GM12878 (cell line): ENCODE results near the gene N4BP2. TPM values are rescaled to one million over a fixed set of nuclear protein-coding genes. Genes with fewer than 3 reads are reported as not detected.
A peak's percentile ranks its signal among the peaks of the same experiment; 100 is the strongest.

ENCODE experiments used
- CREM ChIP-seq: IDR thresholded peaks from 2 replicates; pipeline ENCODE4 v1.6.1; 2014; ENCODE audit warnings: antibody characterized with exemption, low read depth
- CUX1 ChIP-seq: IDR thresholded peaks from 2 replicates; pipeline ENCODE4 v1.6.1; 2012; ENCODE audit warnings: improper control_type of control experiment, low read depth, low read length; ENCODE audit not compliant: insufficient replicate concordance
- IRF3 ChIP-seq: fragments of 450-650 bp; IDR thresholded peaks from 2 replicates; pipeline ENCODE4 v1.6.1; 2014; ENCODE audit warnings: mild to moderate bottlenecking
- JUNB ChIP-seq: IDR thresholded peaks from 2 replicates; pipeline ENCODE4 v1.6.1; 2016; ENCODE audit warnings: antibody characterized with exemption, mild to moderate bottlenecking
- NFIC ChIP-seq: IDR thresholded peaks from 2 replicates; pipeline ENCODE4 v1.6.1; 2012; ENCODE audit warnings: low read depth, mild to moderate bottlenecking, inconsistent platforms, low read length, moderate library complexity
- PKNOX1 ChIP-seq: fragments of 450-650 bp; IDR thresholded peaks from 2 replicates; pipeline ENCODE4 v1.6.1; 2016; ENCODE audit warnings: mild to moderate bottlenecking
- PRDM15 ChIP-seq: fragments of 450-650 bp; formaldehyde crosslinking; IDR thresholded peaks from 2 replicates; pipeline ENCODE4 v1.4.0; 2020; ENCODE audit warnings: mild to moderate bottlenecking, moderate library complexity
- polyA plus RNA-seq, 11 experiments: library from polyadenylated mRNA; depleted of rRNA in 4 of 11; unstranded in 6 of 11; stranded (reverse) in 5 of 11; fragments of >200 nt; fragmentation: Nextera tagmentation in 4 of 11; fragmentation: Illumina TruSeq in 1 of 11; extraction: Ambion mirVana in 4 of 11; extraction: Trizol in 1 of 11; gene quantifications; 1 replicate in 1 of 11; 2 replicates in 10 of 11; pipeline versions ENCODE4 v1.2.1 to v1.2.3, GENCODE V29; 2011 to 2016; ENCODE audit warnings: inconsistent platforms in 2 of 11, missing spikeins in 2 of 11, low read depth in 1 of 11
- total RNA-seq, 4 experiments: library from RNA; depleted of rRNA in 3 of 4; stranded (reverse); fragments of >200 nt in 3 of 4; fragmentation: Illumina TruSeq in 1 of 4; extraction: Trizol in 1 of 4; gene quantifications; 2 replicates each; pipeline versions ENCODE4 v1.2.1 to v1.2.3, GENCODE V29; 2013 to 2021

Gene N4BP2
- total and polyA plus RNA-seq, 10 of the 15 experiments (the other 5 are each of a cell fraction or from before 2014, with no cell fraction given) = 2.3 to 18.7 (median 10.0) TPM

- TF ChIP-seq IRF3 (no peak), NFIC (no peak), CUX1 (no peak), JUNB (peak; percentile 31; the same call in 1 of the 2 replicates), PKNOX1 (peak; percentile 65), PRDM15 (no peak), CREM (0 out of 2 replicates have a peak, but pooled peaks have one; percentile 22)
Observed at GRCh38 chr4:40121515-40121914, 64.9 kb downstream of the N4BP2 start (continued).
